HFFc6 (cell line): ENCODE data around the gene SPEF2. TPM values are rescaled to one million over a fixed set of nuclear protein-coding genes. Genes with fewer than 3 reads are reported as not detected.

ENCODE experiments used
- DNase-seq: peaks from one replicate; pipeline ENCODE4 v3.0.0-alpha.2; 2018
- H3K27ac Mint-ChIP-seq: 2 replicates; pipeline ENCODE4 v1.8.0; 2020; ENCODE audit warnings: mild to moderate bottlenecking, mixed read lengths
- H3K27me3 Mint-ChIP-seq: 2 replicates; pipeline ENCODE4 v1.8.0; 2021; ENCODE audit warnings: mild to moderate bottlenecking, moderate library complexity, mixed read lengths; ENCODE audit not compliant: insufficient read depth
- H3K36me3 Mint-ChIP-seq: 2 replicates; pipeline ENCODE4 v1.8.0; 2021; ENCODE audit warnings: low read depth, mixed read lengths
- H3K4me1 Mint-ChIP-seq: 2 replicates; pipeline ENCODE4 v1.8.0; 2020; ENCODE audit warnings: low read depth, mixed read lengths
- H3K4me3 Mint-ChIP-seq: 2 replicates; pipeline ENCODE4 v1.8.0; 2020; ENCODE audit warnings: mild to moderate bottlenecking, moderate library complexity, mixed read lengths
- H3K9me3 Mint-ChIP-seq: 2 replicates; pipeline ENCODE4 v1.8.0; 2020; ENCODE audit warnings: mild to moderate bottlenecking, mixed read lengths
- total RNA-seq, 6 experiments: library from RNA; stranded (reverse); fragmentation: NEBNext Ultra II Directional; extraction: Animal tissue kit (Norgen Biotek cat#: 25700); gene quantifications; 2 replicates in 1 of 6; 3 replicates in 5 of 6; pipeline ENCODE4 v1.2.3, GENCODE V29; 2021
- TF ChIP-seq, protein P1 (sequence below): fragments of 200-600 bp; sonication (generic); IDR thresholded peaks from 2 replicates; pipeline ENCODE4 v1.5.0; 2021; ENCODE audit warnings: antibody characterized with exemption, mild to moderate bottlenecking

Gene SPEF2
- total RNA-seq, 6 experiments from 2014 or later, result 1.5 to 4.0 (median 2.3) TPM

- peaks cover 3% of the 10 kb centered on the region for H3K27me3 Mint-ChIP-seq
- H3K36me3 Mint-ChIP-seq, result no peaks in the 10 kb centered on the region
- H3K27ac Mint-ChIP-seq, result no peak overlapping the region
- TF ChIP-seq, protein P1, sequence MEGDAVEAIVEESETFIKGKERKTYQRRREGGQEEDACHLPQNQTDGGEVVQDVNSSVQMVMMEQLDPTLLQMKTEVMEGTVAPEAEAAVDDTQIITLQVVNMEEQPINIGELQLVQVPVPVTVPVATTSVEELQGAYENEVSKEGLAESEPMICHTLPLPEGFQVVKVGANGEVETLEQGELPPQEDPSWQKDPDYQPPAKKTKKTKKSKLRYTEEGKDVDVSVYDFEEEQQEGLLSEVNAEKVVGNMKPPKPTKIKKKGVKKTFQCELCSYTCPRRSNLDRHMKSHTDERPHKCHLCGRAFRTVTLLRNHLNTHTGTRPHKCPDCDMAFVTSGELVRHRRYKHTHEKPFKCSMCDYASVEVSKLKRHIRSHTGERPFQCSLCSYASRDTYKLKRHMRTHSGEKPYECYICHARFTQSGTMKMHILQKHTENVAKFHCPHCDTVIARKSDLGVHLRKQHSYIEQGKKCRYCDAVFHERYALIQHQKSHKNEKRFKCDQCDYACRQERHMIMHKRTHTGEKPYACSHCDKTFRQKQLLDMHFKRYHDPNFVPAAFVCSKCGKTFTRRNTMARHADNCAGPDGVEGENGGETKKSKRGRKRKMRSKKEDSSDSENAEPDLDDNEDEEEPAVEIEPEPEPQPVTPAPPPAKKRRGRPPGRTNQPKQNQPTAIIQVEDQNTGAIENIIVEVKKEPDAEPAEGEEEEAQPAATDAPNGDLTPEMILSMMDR, result no peak
- no peaks in the 10 kb centered on the region for H3K9me3 Mint-ChIP-seq
- no peak for DNase-seq
- no peak overlapping the region for H3K4me3 Mint-ChIP-seq
- H3K4me1 Mint-ChIP-seq, result no peaks in the 10 kb centered on the region
Observed at GRCh38 chr5:35823347-35824098, 205.9 kb downstream of the SPEF2 start.

- no peak for DNase-seq
- Mint-ChIP-seq H3K27ac (no peak overlapping the region), H3K27me3 (peaks cover 3% of the 10 kb centered on the region), H3K4me3 (no peak overlapping the region), H3K9me3 (no peaks in the 10 kb centered on the region), H3K36me3 (no peaks in the 10 kb centered on the region), H3K4me1 (no peaks in the 10 kb centered on the region)
- TF ChIP-seq, protein P1, result no peak
Observed at GRCh38 chr5:35826056-35826455, 208.4 kb downstream of the SPEF2 start.

GRCh38 chr5:35826554-35826953 lies 208.9 kb downstream of the SPEF2 start:
- H3K36me3 Mint-ChIP-seq, result no peaks in the 10 kb centered on the region
- H3K9me3 Mint-ChIP-seq, result no peaks in the 10 kb centered on the region
- peaks cover 3% of the 10 kb centered on the region for H3K27me3 Mint-ChIP-seq
- no peaks in the 10 kb centered on the region for H3K4me1 Mint-ChIP-seq
- no peak overlapping the region for H3K27ac Mint-ChIP-seq
- TF ChIP-seq, protein P1, result no peak
- H3K4me3 Mint-ChIP-seq, result no peak overlapping the region
- DNase-seq, result no peak

- DNase-seq, result no peak
- TF ChIP-seq, protein P1, result no peak
- Mint-ChIP-seq H3K9me3 (no peaks in the 10 kb centered on the region), H3K36me3 (no peaks in the 10 kb centered on the region), H3K4me3 (no peak overlapping the region), H3K4me1 (peaks cover 9% of the 10 kb centered on the region), H3K27me3 (peaks cover 3% of the 10 kb centered on the region), H3K27ac (no peak overlapping the region)
Observed at GRCh38 chr5:35828082-35828598, 210.5 kb downstream of the SPEF2 start.

GRCh38 chr5:35830587-35830986 lies 212.9 kb downstream of the SPEF2 start:
- peaks cover 9% of the 10 kb centered on the region for H3K4me1 Mint-ChIP-seq
- no peak for DNase-seq
- no peaks in the 10 kb centered on the region for H3K36me3 Mint-ChIP-seq
- TF ChIP-seq, protein P1, result no peak
- H3K4me3 Mint-ChIP-seq, result no peak overlapping the region
- H3K27me3 Mint-ChIP-seq, result peaks cover 3% of the 10 kb centered on the region; the same call in 1 of the 2 replicates
- H3K9me3 Mint-ChIP-seq, result no peaks in the 10 kb centered on the region
- H3K27ac Mint-ChIP-seq, result no peak overlapping the region
